ENCODE results near the gene SH2D2A. TPM values are rescaled to one million over a fixed set of nuclear protein-coding genes. Genes with fewer than 3 reads are reported as not detected.

Gene SH2D2A
- total RNA-seq, 2 experiments from 2014 or later = 2.1 to 5.8 TPM

GRCh38 chr1:156844638-156845037, 28.0 kb upstream of the SH2D2A start:
- no peak overlapping the region for H3K4me2 ChIP-seq (ENCODE audit: low read length)
- no peak for TF ChIP-seq EZH2phosphoT487 (IDR thresholded peaks at IDR 0.05; ENCODE audit: borderline replicate concordance, low read depth, low read length)
- TF ChIP-seq, protein P1, sequence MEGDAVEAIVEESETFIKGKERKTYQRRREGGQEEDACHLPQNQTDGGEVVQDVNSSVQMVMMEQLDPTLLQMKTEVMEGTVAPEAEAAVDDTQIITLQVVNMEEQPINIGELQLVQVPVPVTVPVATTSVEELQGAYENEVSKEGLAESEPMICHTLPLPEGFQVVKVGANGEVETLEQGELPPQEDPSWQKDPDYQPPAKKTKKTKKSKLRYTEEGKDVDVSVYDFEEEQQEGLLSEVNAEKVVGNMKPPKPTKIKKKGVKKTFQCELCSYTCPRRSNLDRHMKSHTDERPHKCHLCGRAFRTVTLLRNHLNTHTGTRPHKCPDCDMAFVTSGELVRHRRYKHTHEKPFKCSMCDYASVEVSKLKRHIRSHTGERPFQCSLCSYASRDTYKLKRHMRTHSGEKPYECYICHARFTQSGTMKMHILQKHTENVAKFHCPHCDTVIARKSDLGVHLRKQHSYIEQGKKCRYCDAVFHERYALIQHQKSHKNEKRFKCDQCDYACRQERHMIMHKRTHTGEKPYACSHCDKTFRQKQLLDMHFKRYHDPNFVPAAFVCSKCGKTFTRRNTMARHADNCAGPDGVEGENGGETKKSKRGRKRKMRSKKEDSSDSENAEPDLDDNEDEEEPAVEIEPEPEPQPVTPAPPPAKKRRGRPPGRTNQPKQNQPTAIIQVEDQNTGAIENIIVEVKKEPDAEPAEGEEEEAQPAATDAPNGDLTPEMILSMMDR (conservative IDR thresholded peaks at IDR 0.05; ENCODE audit: low read length) = no peak

DNA sequence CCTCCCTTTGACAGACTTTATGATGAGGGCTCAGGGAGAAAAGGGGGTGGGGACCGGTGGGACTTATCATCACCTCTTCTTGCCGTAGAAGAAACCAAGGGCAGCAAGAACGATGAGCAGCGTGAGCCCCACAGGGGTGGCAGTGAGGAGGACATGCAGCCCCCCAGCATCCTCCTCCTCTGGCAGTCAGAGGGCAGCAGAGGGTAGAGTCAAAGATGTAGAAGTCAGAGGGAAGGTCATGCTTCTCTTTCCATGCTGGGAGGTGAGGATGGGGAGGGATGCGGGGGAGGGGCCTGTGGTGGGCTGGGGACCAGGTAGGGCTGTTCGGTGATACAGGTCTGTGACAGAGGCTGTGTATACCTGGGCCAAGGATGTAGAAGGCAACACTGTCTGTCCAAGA, 27.5 kb upstream of the SH2D2A start:
- ChIA-PET POLR2A (no interaction called here), CTCF (ENCODE audit: unreplicated experiment) (no interaction called here)
- no peak for TF ChIP-seq EZH2phosphoT487 (IDR thresholded peaks at IDR 0.05; ENCODE audit: borderline replicate concordance, low read depth, low read length)
- TF ChIP-seq, protein P1 (conservative IDR thresholded peaks at IDR 0.05; ENCODE audit: low read length) = no peak
- Histone ChIP-seq H2AFZ (ENCODE audit: low read length) (no peak overlapping the region), H3K4me1 (ENCODE audit: insufficient read depth, low read length, poor library complexity, severe bottlenecking) (no peaks in the 10 kb centered on the region), H3K27ac (ENCODE audit: low read depth, low read length, poor library complexity, severe bottlenecking) (no peak overlapping the region), H3K9me3 (ENCODE audit: low read length) (no peaks in the 10 kb centered on the region), H3K4me2 (ENCODE audit: low read length) (no peak overlapping the region), H3K4me3 (ENCODE audit: low read depth, low read length, poor library complexity, severe bottlenecking) (no peak overlapping the region), H3K79me2 (ENCODE audit: insufficient read depth, low read depth, low read length) (no peaks in the 10 kb centered on the region), H4K20me1 (ENCODE audit: insufficient read depth, low read length) (no peaks in the 10 kb centered on the region; the same call in 1 of the 2 replicates), H3K36me3 (ENCODE audit: insufficient read depth, low read length) (no peaks in the 10 kb centered on the region), H3K9me2 (ENCODE audit: insufficient read depth, low read length) (no peaks in the 10 kb centered on the region)
- no peak for DNase-seq (ENCODE audit: low spot score)
- intact Hi-C loops (cut with micrococcal nuclease; ENCODE audit: unreplicated experiment) = no loop called here
- BruUV-seq (replicated peaks) = no TSS peak

More at GRCh38 chr1:156844638-156845037, 28.0 kb upstream of the SH2D2A start:
- POLR2A ChIA-PET = no interaction called here
- no peaks in the 10 kb centered on the region for H3K4me1 ChIP-seq (ENCODE audit: insufficient read depth, low read length, poor library complexity, severe bottlenecking)
- no peak for DNase-seq (ENCODE audit: low spot score)
- H3K36me3 ChIP-seq (ENCODE audit: insufficient read depth, low read length) = no peaks in the 10 kb centered on the region
- no peaks in the 10 kb centered on the region for H3K9me3 ChIP-seq (ENCODE audit: low read length)
- no TSS peak for BruUV-seq (replicated peaks)
- no peak overlapping the region for H3K4me3 ChIP-seq (ENCODE audit: low read depth, low read length, poor library complexity, severe bottlenecking)
- H3K79me2 ChIP-seq (ENCODE audit: insufficient read depth, low read depth, low read length) = no peaks in the 10 kb centered on the region
- H3K27ac ChIP-seq (ENCODE audit: low read depth, low read length, poor library complexity, severe bottlenecking) = no peak overlapping the region
- no peaks in the 10 kb centered on the region; the same call in 1 of the 2 replicates for H4K20me1 ChIP-seq (ENCODE audit: insufficient read depth, low read length)
- intact Hi-C loops (cut with micrococcal nuclease; ENCODE audit: unreplicated experiment) = no loop called here
- CTCF ChIA-PET (ENCODE audit: unreplicated experiment) = no interaction called here
- no peak overlapping the region for H2AFZ ChIP-seq (ENCODE audit: low read length)
- no peaks in the 10 kb centered on the region for H3K9me2 ChIP-seq (ENCODE audit: insufficient read depth, low read length)

DNA sequence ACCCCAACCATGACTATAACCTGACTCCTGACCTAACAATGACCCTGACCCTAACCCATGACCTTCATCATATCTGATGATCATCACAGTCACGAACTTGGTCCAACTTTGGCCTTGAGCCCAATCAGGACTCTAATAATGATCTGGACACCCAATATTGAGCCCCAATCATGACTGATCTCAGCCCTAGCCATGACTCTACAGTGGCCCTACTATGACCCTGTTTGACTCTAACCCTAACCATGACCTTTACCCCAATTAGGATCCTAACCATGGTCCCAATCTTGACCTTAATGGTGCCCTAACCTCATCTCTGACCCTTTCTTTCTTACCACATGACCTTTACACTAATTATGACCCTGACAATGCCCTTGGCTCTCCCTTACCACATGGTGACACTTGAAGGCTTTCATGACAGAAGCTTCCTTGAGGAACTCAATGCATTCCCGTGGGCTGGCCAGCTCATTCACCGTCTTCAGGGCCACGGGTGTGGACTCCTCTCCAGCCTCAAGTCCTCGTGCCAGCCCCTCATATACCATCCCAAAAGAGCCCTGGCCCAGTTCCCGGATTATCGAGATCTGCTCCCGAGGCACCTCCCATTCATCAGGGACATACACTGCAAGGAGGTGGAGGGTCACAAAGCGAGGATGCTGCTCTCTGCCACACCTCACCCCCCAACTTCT, 26.1 kb upstream of the SH2D2A start:
- TF ChIP-seq, protein P1 (conservative IDR thresholded peaks at IDR 0.05; ENCODE audit: low read length) = no peak
- no peak for TF ChIP-seq EZH2phosphoT487 (IDR thresholded peaks at IDR 0.05; ENCODE audit: borderline replicate concordance, low read depth, low read length)
- POLR2A ChIA-PET = no interaction called here

More for the DNA sequence above, 26.1 kb upstream of the SH2D2A start:
- no peak overlapping the region for H3K4me3 ChIP-seq (ENCODE audit: low read depth, low read length, poor library complexity, severe bottlenecking)
- CTCF ChIA-PET (ENCODE audit: unreplicated experiment) = no interaction called here
- no peaks in the 10 kb centered on the region; the same call in 1 of the 2 replicates for H4K20me1 ChIP-seq (ENCODE audit: insufficient read depth, low read length)
- intact Hi-C loops (cut with micrococcal nuclease; ENCODE audit: unreplicated experiment) = no loop called here
- no TSS peak for BruUV-seq (replicated peaks)
- H2AFZ ChIP-seq (ENCODE audit: low read length) = no peak overlapping the region
- H3K27ac ChIP-seq (ENCODE audit: low read depth, low read length, poor library complexity, severe bottlenecking) = no peak overlapping the region
- no peaks in the 10 kb centered on the region for H3K79me2 ChIP-seq (ENCODE audit: insufficient read depth, low read depth, low read length)
- no peak for DNase-seq (ENCODE audit: low spot score)
- H3K9me3 ChIP-seq (ENCODE audit: low read length) = no peaks in the 10 kb centered on the region
- H3K4me1 ChIP-seq (ENCODE audit: insufficient read depth, low read length, poor library complexity, severe bottlenecking) = no peaks in the 10 kb centered on the region
- no peak overlapping the region for H3K4me2 ChIP-seq (ENCODE audit: low read length)
- no peaks in the 10 kb centered on the region for H3K36me3 ChIP-seq (ENCODE audit: insufficient read depth, low read length)
- H3K9me2 ChIP-seq (ENCODE audit: insufficient read depth, low read length) = no peaks in the 10 kb centered on the region
